ENCODE data around the gene VWA8.

- no peak for TF ChIP-seq CTCF (IDR thresholded peaks at IDR 0.05 in 2 of 3, conservative IDR thresholded peaks at IDR 0.05 in 1 of 3; ENCODE audit: borderline replicate concordance in 1 of 3, insufficient read depth in 1 of 3, low read depth in 2 of 3, low read length in 2 of 3)
- TF ChIP-seq JUND (IDR thresholded peaks at IDR 0.05) = no peak
- no peak for TF ChIP-seq ZNF274 (IDR thresholded peaks at IDR 0.05; ENCODE audit: low read depth, low read length)
- no peak for TF ChIP-seq POLR2A (IDR thresholded peaks at IDR 0.05; ENCODE audit: borderline replicate concordance, extremely low read depth, insufficient read depth, insufficient read length)
- TF ChIP-seq ZBTB33 (IDR thresholded peaks at IDR 0.05; ENCODE audit: extremely low read depth, insufficient replicate concordance, low read length) = no peak
- no peak for TF ChIP-seq EZH2phosphoT487 (IDR thresholded peaks at IDR 0.05; ENCODE audit: borderline replicate concordance)
- no peak for TF ChIP-seq POLR2AphosphoS5 (IDR thresholded peaks at IDR 0.05; ENCODE audit: low read depth, low read length)
- TF ChIP-seq MAX (IDR thresholded peaks at IDR 0.05) = no peak
- TF ChIP-seq RAD21 (IDR thresholded peaks at IDR 0.05; ENCODE audit: low read depth) = no peak
These were observed 2.1 kb upstream of the VWA8 start for GRCh38 chr13:41962994-41963393.

Data from HCT116 (cell line).